Right hindlimb (tissue), 1 donor: Measurements from ENCODE around the gene APOBEC3B.
"Not testable (repeated sequence)": the region's sequence is repeated elsewhere in the genome, so short reads cannot be mapped to it uniquely, and the experiment has no call there.

Experiments
- DNase-seq: peaks from one replicate; pipeline ENCODE4 v3.0.0-alpha.2; 2018

Gene APOBEC3B

GRCh38 chr22:39003165-39003638 is 21.1 kb downstream of the APOBEC3B start:
- DNase-seq, result peak; percentile 83

- no peak for DNase-seq
These were observed 25.0 kb downstream of the APOBEC3B start for GRCh38 chr22:39007177-39007576.

DNA sequence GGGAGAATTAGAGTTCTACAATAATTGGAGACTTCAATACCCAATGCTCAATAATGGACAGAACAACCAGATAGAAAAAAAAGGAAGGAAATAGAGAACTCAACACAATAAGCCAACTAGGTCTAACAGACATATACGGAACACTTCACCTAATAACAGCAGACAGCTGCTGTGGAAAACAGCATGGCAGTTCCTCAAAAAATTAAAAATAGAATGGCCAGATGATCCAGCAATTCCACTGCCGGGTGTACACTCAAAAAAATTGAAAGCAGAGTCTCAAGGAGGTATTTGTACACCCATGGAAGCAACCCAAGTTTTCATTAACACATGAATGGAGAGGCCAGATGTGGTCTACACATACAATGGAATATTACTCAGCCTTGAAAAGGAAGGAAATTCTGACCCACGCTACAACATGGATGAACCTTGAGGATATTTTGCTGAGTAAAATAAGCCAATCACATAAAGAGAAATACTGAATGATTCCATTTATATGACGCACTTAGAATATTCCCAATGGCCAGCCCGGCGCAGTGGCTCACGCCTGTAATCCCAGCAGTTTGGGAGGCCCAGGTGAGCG is 26.2 kb downstream of the APOBEC3B start:
- DNase-seq, result not testable (repeated sequence)

DNA sequence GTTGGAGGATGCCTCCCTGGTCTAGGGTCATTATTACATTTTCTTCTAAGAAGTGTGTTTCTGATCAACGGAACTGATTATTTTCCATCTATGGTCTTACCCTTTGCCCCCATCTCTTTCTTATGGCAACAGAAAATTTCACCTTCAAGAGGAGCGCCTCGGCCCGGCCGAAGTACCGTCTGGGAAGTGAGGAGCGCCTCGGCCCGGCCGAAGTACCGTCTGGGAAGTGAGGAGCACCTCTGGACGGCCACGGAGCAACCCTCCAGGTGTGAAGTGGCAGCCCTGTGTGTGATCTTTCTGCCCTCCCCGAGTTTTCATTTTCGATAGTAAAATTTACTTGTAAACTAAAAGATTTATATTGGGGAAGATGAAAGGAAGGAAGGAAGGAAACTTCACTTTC is 28.8 kb downstream of the APOBEC3B start:
- DNase-seq, result no peak

GRCh38 chr22:39012533-39013511 is 30.7 kb downstream of the APOBEC3B start:
- DNase-seq, result no peak

DNA sequence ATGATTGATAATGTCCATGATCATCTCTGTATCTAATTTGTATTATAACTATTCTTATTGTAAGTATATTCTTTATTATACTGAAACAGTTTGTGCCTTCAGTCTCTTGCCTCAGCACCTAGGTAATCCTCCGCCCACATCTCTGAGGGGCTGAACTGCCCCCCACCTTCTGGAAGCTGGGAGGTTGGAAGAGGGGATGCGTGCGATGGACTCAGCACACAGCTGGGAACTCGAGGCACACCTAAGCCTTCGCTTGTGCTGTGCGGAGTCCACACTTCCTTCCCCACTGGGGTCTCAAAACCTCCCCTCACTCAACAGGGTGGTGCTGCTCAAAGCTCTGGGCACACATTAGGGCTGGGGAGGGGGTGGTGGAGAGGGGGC is 31.4 kb downstream of the APOBEC3B start:
- DNase-seq, result not testable (repeated sequence)

DNA sequence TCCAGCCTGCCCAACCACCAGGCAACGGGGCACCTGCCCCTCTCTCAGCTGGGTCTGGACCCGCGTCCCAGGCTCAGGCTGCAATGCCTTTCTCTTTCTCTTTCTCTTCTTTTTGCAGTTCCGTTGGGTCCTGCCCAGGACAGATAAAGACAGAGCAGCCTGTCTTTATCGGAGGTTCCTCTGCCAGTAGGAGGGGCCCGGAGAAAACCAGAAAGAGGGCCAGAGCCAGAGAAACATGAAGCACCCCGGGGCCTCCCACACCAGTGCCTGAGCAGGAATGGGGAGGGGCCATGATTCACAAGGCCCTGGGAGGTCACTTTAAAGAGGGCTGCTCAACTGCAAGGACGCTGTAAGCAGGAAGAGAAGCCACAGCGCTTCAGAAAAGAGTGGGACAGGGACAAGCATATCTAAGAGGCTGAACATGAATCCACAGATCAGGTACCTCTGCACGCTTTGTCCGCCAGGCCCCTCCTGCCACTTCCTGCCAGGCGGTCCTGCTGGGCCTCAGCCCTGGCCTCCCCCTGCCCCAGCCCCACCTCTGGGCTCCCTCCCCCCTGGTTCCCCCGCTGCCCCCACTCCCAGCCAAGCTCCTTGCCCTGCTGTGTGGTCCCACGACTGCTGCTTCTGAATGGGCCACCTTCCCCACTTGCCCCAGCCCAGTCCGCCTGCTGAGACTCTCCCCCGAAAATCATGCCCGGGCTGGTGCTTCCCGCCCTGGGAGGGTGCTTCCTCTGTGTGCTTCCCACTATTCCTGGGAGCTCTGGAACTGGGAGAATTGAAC is 32.0 kb downstream of the APOBEC3B start, which contains the start of gene APOBEC3C:
Gene APOBEC3C, plus strand, starts transcription at position 316 of the 781 bp plus-strand sequence. Its CDS starts 106 bp downstream, at position 422.
- DNase-seq, result peak; percentile 76

- DNase-seq, result not testable (repeated sequence)
These were observed 32.6 kb downstream of the APOBEC3B start for GRCh38 chr22:39014723-39015121.

DNA sequence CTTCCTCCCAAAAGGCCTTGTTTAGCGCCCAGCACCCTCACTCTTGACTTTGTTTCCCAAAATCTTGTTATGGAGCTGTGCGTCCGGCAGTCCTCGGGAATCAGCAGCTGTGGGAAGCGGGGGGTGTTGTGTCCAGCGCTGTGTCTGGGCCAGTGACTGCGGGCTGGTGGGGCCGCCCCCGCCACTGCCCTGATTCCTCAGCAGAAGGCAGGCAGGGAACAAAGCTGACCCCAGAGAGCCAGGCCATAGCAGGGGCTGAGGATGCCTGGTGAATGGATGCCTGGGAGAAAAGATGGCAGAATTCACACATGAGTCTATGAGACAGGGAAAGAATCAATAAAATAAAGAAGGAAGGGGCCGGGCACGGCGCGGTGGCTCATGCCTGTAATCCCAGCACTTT is 34.4 kb downstream of the APOBEC3B start:
- DNase-seq, result no peak

DNA sequence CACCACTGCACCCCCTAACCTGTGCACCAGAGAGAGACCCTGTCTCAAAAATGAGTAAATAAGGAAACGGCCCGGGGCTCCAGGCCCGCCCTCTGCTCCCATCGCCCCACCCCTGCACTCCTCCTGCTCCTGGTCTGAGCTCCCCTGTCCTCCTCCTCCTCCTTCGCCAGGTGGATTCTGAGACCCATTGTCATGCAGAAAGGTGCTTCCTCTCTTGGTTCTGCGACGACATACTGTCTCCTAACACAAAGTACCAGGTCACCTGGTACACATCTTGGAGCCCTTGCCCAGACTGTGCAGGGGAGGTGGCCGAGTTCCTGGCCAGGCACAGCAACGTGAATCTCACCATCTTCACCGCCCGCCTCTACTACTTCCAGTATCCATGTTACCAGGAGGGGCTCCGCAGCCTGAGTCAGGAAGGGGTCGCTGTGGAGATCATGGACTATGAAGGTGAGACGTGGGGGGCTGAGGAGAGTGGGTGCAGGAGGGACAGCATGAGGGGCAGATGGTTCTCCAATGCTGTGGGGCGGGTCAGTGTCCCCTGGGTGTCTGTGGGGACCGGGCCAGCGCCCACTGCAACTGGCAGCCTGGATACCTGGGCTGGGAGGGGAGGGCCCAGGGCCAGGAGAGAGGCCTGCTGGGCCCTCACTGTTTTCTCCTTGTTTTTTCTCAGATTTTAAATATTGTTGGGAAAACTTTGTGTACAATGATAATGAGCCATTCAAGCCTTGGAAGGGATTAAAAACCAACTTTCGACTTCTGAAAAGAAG is 35.6 kb downstream of the APOBEC3B start:
- DNase-seq, result no peak

DNA sequence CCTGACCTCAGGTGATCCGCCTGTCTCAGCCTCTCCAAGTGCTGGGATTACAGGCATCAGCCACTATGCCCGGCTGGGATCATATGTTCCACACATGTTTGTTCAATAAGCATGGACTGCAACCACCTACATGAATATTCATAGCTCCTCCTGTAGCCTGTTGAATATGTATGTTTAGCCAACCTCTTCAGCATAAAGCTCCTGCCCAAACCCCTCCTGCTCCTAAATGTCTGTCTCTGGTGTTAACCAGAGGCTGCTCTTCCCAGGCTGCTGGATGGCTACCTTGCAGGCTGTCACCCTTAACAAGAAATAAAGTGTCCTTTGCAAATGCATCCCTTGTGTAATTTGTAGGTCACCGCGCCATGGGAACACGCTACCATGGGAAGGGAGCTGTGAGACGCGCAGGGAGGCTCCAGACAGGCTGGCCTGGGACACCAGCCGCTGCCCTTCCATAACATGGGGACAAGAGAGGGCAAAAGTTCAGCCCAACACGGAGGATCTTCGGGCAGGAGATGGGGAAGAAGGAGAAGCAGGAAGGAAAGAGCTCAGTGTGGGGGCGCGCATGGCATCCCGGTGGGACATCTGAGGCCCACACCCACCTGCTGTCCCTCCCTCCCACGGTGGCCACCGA is 38.0 kb downstream of the APOBEC3B start:
- not testable (repeated sequence) for DNase-seq

DNA sequence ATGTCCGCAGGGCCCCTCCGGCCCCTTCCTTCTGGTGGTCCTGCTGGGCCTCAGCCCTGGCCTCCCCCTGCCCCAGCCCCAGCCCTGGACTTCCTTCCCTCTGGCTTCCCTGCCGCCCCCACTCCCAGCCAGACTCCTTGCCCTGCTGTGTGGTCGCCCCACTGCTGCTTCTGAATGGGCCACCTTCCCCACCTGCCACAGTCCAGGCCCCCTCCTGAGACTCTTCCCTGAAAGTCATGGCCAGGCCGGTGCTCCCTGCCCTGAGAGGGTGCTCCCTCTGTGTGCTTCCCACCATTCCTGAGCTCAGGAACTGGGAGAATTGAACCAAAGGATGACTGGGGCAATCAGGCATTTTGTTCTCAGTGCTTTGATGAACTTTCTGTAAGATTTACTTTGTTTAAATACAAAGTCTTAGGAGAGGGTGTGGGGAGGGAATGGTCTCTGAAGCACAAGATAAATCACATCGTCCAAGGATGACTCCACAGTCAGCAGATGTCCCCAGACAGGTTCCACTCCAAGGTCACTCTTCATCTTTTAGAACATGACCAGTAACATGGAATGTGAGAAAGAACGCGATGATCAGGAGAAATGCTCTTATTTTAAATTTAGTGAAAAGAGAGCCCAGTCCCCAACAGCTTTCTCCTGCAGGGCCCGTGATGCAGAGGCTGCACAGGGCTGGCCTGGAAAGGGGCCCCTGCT is 39.6 kb downstream of the APOBEC3B start:
- DNase-seq, result no peak

GRCh38 chr22:39024519-39025308 is 42.6 kb downstream of the APOBEC3B start:
- no peak for DNase-seq

GRCh38 chr22:39026509-39027150 is 44.5 kb downstream of the APOBEC3B start:
- no peak for DNase-seq

GRCh38 chr22:39027717-39028116 is 45.6 kb downstream of the APOBEC3B start:
- no peak for DNase-seq

GRCh38 chr22:39028281-39028680 is 46.1 kb downstream of the APOBEC3B start:
- no peak for DNase-seq

- no peak for DNase-seq
These were observed 47.1 kb downstream of the APOBEC3B start for GRCh38 chr22:39029227-39029626.

DNA sequence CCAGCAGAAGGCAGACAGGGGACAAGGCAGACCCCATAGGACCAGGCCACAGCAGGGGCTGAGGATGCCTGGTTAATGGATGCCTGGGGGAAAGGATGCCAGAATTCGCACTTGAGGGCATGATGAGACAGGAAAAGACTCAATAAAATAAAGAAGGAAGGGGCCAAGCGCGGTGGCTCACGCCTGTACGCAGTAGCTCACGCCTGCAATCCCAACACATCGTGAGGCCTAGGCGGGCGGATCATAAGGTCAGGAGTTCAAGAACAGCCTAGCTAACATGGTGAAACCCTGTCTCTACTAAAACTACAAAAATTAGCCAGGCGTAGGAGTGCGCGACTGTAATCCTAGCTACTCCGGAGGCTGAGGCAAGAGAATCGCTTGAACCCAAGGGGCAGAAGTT is 48.6 kb downstream of the APOBEC3B start:
- no peak for DNase-seq

DNA sequence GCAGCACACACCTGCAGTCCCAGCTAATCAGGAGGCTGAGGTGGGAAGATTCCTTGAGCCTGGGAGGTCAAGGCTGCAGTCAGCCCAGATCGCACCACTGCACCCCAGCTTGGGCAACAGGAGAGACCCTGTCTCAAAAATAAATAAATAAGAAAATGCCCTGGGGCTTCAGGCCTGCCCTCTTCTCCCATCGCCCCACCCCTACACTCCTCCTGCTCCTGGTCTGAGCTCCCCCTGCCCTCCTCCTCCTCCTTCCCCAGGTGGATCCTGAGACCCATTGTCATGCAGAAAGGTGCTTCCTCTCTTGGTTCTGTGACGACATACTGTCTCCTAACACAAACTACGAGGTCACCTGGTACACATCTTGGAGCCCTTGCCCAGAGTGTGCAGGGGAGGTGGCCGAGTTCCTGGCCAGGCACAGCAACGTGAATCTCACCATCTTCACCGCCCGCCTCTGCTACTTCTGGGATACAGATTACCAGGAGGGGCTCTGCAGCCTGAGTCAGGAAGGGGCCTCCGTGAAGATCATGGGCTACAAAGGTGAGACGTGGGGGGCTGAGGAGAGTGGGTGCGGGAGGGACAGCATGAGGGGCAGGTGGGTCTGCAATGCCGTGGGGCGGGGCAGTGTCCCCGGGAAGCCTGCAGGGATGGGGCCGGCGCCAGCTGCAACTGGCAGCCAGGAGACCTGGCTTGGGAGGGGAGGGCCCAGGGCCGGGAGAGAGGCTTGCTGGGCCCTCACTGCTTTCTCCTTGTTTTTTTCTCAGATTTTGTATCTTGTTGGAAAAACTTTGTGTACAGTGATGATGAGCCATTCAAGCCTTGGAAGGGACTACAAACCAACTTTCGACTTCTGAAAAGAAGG is 49.5 kb downstream of the APOBEC3B start:
- DNase-seq, result not testable (repeated sequence)
